HG02759 (cell line): ENCODE data around the gene SLC26A6.

Source experiments
- ATAC-seq: cut with Tn5 transposase; IDR thresholded peaks from one replicate; pipeline ENCODE4 v1.9.1; 2021; ENCODE audit warnings: mild to moderate bottlenecking, moderate library complexity; ENCODE audit not compliant: unreplicated experiment

SLC26A6 gene, protein sequence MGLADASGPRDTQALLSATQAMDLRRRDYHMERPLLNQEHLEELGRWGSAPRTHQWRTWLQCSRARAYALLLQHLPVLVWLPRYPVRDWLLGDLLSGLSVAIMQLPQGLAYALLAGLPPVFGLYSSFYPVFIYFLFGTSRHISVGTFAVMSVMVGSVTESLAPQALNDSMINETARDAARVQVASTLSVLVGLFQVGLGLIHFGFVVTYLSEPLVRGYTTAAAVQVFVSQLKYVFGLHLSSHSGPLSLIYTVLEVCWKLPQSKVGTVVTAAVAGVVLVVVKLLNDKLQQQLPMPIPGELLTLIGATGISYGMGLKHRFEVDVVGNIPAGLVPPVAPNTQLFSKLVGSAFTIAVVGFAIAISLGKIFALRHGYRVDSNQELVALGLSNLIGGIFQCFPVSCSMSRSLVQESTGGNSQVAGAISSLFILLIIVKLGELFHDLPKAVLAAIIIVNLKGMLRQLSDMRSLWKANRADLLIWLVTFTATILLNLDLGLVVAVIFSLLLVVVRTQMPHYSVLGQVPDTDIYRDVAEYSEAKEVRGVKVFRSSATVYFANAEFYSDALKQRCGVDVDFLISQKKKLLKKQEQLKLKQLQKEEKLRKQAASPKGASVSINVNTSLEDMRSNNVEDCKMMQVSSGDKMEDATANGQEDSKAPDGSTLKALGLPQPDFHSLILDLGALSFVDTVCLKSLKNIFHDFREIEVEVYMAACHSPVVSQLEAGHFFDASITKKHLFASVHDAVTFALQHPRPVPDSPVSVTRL

DNA sequence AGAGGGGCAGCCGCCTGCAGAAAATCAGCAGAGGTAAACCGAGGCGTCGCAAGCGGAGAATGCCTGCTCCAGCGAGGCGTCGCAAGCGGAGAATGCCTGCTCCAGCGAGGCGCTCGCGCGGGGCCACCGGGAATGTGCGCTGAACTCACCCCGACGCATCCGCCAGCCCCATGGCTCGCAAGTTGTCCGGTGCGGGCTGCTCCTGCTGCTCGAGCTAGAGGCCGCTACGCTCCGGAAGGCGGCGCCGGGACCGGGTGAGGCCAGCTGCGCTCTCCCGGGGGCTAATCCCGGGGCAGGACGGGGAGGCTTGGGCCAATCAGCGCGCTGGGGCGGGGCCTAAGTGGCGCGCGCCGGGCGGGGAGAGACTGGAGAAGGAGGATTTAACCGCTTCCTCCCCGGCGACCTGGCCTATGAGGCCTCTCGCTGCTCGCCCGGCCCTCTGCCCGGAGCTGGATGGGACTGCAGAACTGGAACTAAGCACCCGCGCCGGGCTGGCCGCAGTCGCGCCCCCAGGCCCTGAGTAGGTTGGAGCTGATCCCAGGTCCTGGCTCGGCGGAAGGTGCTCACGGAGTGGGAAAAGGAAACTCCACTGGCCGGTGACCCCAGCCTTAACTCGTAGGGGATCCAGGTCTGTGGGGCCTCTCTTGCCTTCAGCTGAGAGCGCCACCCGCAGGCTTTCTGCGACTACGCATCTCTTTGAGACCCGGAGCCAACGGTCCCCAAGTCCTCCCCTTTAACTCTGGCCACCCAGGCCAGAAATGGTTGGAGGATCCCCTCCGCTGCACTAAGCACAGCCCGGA lies at the start of gene SLC26A6:
Gene SLC26A6, minus strand, starts transcription at position 240 of the 800 bp plus-strand sequence. Its CDS starts 68 bp downstream, at position 172.
- ATAC-seq = peak; percentile 92

DNA sequence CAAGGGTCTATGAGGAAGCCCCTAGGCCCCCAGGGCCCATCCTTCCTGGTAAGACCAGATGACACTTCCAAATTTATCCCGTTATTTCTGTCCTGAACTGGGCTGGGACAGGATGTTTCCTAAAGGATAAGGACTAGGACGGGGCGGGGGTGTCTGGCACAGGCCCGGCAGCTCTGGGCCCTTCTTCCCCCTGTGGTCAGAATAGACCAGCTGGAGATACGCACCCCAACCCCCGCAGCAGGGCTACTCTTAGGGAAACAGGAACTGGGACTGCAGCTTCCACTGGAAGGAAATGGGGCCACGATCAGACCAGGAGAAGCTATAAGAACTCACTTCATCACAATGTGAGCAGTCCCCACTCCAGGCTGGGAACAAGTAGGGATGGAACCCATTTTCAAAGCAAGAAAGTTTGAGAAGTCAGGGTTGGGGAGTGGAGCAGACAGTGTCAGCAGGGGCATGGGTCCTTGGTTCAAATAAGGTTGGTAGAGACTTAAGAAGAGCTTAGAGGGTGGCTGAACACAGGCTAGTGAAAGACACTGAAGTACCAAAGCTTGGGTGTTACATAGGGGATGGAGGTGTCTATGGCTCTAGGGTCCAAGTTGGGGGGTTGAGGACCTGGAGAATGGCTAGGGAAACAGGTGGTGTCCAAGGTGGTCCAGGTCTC lies 49.4 kb upstream of the SLC26A6 start:
- ATAC-seq = no peak

DNA sequence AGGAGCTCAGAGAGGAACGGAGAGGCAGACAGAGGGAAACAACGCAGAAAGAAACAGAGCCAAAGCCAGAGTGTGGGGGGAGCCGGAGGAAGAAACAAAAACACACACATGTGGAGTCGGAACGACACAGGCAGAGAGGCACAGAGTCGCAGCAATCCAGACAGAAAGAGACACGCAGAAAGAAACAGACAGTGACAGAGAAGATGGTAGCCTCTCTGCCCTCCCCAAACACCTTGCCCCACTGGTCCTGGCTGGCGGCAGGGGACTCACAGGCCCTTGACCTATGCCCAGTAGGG lies 48.7 kb upstream of the SLC26A6 start:
- ATAC-seq = no peak

DNA sequence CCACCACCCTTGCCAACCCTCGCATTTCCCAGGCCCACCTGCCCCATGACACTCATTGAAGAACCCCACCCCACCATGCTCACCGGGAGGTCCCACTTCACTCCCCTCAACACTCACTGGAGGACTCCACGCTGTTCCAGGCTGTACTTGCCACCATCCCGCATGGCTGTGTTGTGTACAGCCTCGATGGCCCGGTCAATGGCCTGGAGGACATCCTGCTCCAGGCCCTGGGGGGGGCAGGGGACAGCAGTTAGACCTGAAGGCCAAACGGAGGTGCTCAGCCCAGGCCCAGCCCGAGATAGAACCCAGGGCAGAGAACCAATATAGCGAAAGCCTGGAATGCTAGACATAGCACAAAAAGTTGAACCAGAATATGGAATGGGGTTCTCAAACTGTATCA lies 47.5 kb upstream of the SLC26A6 start:
- ATAC-seq = no peak

DNA sequence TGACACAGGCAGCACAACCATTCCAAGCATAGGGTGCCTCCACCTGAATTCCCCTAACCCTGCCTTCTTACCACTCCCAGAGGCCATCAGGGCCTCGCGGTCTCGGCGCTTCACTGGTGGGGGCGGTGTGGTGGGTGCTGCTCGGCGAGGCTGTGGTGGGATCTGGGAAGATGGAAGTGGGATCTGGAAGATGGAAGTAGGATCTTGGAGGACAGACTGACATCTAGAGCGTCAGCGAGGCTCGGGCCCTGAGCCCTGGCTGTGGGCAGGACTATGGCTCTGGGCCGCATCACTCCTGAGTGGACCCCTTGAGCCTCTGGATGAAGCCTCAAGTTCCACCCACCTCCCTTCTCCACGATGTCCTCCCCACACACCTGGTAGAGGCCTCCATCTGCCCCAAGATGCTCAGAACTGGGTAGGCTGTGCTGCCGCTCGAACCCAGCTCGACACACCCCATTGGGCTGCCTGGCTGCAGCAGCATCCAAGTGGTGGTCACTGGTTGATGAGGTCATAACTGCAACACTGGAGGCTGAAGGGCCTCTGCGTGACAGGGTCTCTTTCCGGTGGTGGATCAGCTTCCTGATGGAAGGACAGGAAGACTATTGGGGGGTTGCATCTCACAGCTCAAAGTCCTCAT lies 46.8 kb upstream of the SLC26A6 start:
- no peak for ATAC-seq

DNA sequence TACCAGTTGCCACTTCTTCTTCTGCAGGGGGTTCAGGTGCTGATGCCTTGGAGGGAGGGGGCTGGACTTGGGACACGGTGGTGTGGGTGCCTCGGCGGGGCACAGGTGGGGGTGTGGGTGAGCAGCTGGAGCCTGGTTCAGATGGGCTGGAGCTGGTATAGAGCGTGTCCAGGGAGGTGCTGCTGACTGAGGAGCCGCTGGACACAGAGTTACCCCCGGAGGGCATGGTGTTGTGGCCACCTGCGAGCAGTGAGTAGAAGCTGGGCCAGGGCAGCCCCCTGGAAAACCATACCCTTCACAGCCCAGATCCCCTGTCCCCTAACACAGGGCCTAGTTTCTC lies 46.2 kb upstream of the SLC26A6 start:
- ATAC-seq = no peak

DNA sequence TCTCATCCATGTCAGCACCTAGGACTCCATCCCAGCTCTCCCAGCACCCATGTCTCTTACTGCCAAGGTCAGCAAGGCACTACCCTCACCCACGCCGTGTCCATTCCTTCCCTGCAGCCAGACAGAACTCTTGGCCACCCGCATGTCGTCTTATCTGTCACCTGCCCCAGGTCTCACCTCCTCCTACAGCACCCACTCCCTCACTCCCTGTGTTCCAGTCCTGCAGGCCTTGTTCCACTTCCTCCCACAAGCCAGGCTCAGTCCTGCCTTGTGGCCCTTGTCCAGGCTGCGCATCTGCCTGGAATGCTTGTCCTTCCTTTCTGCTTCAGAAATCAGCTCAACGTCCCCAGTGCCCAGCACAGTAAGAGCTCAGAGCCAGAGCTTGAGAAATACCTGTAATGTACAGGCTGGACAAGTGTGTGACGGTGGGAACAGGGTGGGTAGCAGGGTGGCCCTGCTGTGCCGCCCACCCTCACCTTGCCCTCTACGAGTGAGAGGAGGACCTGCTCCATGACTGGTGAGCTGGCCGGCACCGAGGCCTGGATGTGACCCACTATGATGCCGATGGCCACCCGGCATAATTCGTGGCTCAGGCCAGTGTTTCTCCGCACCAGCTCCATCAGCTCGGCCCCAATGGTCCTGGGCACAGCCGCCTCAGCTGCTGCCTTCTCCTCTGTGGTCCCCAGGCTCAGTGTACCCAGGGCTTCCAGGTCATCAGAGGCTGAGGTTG lies 45.7 kb upstream of the SLC26A6 start:
- no peak for ATAC-seq

DNA sequence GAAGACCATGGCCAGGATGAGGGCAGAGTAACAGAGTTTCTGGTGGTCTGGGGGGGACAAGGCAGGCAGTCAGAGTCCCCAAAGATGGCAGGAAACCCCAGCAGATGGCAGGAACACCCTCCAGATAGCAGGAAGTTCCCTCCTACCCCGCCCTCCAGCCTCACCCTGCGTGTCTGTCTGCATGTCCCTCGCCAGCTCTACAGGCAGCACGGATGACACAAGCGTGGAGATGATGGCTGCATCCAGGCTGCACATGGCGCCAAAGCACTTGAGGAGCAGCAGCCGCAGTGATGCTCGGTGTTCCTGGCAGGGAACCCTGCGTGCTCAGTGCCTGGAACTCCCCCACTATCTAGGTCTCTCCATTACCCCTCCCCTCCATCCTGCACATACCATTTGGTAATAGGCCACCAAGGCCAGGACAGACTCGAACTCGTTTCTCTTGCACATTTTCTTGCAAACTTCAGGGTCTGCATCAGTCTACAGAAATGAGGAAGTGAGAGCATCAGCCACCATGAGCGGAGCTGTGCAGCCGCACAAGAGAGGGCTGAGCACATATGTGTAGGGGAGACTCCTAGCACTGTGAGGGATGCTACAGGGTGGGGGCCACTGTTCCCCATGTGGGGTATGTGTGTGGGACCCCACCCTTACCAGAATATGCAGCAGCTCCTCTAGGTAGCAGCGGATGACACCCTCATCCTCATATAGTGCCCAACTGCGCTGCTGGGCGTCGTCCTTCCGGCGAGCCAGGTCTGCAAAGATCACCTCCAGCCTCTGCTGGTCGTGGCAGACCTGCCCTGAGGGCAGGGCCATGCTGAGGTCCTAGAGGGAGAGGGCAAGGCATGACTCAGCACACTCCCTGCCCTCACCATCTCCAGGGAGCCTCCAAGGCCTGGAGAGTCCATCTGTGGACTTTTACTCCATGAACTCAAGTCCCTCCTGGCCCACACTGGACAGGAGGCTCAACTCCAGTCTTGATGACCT lies 44.4 kb upstream of the SLC26A6 start:
- peak; percentile 42 for ATAC-seq

DNA sequence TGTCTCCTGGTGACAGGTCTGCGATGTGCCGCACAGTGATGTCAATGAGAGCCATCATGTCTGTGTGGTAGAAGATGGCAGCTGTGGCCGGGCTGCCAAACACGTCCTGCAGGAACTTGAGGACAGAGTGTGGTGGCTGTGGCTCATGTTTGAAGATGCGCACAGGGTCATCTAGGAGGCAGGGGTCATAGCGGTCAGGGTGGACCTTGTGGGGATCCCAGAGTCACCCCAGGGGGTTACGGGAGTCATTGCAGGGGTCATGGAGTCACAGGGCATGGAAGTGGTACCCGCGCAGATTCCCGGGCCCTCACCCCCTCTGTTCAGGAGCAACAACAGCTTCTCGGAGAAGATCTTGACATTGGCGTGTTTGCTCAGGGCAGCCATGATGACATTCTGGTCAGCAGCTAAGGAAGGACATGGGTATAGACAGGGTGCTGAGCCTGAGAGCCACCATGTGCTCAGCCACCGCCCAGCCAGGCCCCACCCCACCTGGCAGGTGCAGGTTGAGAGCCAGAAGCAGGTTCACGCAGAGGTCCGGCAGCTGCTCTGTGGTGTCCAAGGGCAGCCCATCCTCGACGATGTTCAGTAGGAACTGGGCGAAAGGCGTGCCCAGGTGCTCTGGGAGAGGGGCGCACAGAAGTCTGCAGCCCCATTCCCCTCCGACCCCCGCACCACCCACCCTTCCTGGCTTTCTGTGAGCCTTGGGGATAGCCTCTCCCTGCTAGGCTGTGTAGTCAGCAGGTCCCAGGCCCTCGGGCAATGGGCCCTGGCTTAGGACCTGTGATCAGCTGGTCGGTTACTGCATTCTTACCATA lies 43.5 kb upstream of the SLC26A6 start:
- no peak for ATAC-seq

DNA sequence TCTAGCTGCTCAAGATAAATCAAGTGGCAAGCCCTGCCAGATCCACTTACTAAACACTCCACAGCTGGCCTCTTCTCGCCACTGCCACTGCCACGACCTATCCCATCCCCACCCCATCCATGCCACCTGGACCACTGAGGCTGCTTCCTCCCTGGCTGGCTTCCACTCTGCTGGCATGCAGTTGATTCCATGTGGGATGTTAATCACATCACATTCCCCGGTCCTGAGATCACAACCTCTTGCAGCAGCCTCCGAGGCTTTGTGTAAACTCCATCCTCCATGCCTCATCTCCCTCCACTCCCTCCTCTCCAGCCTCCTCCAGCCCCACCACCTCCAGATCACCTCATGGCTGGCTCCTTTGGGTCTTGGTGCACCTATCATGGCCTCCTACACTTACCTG lies 42.8 kb upstream of the SLC26A6 start:
- ATAC-seq = no peak

DNA sequence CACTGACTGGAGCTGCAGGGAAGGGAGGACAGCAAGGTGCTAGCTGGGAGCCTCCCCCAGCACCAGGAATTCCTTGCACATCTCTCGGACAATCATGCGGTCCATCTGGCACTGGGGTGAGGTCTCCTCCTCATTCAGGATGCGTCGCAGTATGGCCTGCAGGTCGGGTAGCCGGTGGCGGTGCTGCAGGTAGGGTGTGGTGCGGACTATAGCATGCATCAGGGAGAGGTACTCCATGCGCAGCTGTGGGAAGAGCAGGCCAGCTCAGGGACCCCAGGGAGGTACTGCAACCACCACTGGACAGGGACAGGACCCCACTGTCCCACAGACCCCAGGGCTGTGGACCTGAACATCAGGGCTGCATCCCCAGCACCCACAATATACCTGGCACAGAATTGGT lies 39.2 kb upstream of the SLC26A6 start:
- ATAC-seq = no peak

DNA sequence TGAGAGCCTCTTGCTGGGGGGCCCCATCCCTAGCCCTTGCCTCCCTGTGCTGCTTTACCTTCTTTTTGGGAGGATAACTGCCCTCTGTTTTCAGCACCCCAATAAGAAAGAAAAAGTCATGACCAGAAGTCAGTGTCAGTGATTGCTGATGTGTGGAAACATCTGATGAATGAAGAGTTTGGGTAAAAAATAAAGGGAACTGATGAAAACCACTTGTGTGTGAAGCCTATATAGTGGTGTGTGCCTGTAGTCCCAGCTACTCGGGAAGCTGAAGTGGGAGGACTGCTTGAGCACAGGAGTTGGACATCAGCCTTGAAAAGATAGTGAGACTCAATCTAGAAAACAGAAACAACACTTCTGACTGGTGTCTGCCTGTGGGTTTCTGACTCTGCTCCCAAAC lies 37.3 kb upstream of the SLC26A6 start:
- no peak for ATAC-seq

DNA sequence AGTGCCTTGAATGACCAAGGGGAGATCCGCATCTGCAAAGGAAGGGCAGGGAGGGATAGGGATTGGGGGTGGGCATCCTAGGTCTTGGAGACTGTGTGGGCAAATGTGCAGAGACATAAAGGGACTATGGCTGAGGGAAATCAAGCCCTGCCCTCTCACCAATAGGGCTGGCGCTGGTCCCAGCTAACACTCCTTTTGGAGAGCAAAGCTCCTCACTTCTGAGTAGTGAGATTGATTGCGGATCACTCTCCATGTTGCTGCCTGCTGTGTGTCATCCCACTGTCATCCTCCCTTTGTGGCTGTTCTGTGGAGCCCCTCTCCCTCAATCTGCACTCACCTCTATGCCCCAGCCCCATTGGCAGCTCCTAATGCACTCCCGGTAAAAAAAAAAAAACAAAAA lies 29.7 kb upstream of the SLC26A6 start:
- ATAC-seq = no peak

DNA sequence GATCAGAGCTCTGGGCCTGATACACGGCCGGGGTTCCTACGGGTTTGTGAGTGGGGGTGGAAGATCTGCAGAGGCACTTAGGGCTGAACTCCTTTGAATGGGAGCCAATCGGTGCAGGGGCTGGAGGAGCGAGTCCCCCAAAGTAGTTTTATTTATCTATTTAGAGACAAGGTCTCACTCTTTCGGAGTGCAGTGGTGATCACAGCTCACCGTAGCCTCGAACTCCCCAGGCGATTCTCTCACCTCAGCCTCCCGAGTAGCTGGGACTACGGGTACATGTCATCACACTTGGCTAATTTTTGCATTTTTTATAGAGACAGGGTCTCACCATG lies 29.0 kb upstream of the SLC26A6 start:
- no peak for ATAC-seq

DNA sequence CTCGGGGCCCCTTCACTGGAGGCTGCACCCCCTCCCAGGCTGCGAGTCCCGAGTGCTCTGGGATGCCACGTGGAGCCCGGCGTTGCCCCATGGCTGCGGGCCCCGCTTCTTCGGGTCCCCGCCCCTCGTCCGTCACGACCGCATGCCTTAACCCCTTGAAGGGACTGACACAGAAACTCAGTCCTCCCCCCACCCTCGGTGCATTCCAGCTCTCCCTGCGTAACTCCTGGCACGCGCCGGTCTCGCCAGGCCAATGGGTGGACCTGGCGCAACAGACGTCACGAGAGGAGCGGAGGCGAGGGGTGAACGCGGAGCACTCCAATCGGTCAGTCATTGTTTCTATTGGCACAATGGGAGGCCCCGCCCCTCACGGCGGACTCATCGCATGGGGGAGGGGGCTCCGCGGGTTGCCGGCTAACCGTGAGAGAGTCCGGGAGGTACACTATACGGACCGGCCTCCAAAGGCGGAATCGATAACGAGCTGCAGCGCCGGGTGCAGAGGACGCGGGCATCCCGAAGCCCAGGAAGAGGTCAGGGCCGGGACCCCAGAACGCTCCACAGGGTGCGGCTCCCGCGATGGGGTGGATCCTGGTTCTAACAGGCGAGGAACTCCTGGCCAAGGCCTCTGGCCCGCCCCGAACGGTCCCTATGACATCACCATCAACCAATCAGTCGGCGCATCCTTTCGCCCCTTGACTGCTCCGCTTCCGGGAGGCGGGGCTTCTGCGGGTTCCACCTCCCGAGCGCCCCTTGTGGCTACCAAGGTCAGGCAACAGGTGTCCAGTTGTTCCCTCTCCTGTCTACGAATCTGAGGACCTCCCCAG lies 28.4 kb upstream of the SLC26A6 start:
- peak; percentile 86 for ATAC-seq

DNA sequence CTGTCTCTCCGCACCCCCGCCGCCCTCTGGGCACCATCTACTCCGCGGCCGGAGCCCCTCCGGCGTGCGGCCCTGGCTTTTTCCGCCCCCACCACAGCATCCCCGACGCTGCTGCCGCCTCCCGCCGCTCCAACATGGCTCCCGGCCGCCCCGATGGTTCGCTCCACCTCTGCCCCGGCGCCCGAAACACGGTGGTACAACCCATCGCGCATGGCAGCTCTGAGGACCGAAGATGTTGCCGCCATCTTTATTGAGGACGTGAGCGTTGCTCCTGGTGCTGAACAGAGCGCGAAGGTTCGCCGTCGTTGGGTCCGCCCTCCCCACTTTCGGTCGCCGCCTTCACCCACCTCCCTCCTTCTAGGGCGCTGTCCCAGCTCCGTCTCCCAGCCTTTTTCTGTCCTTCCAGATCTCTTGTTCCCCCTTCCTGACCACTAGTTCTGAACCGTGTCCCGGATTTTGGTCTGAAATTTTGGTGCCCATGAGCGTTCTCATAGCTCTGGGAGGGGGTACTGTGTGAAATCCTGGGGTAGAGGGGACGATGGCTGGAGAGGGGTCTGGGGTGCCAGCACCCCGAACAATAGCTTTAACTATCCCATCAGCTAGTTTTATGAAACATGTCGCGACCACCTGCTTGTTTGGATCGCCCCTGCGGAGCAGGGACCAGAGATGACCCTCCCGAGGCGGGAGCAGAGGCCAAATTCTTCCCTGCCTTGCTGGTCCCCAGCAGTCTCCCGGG lies 27.7 kb upstream of the SLC26A6 start, which contains the start of gene CELSR3:
Gene CELSR3, minus strand, starts transcription at position 134 of the 736 bp plus-strand sequence. CDS start 252 bp downstream, outside the sequence.
- ATAC-seq = no peak
